HG03457 (cell line): Measurements from ENCODE around the gene PFKL.

ENCODE experiments used
- ATAC-seq: cut with Tn5 transposase; IDR thresholded peaks from one replicate; pipeline ENCODE4 v1.9.1; 2021; ENCODE audit warnings: moderate number of reproducible peaks; ENCODE audit not compliant: unreplicated experiment

The PFKL gene

DNA sequence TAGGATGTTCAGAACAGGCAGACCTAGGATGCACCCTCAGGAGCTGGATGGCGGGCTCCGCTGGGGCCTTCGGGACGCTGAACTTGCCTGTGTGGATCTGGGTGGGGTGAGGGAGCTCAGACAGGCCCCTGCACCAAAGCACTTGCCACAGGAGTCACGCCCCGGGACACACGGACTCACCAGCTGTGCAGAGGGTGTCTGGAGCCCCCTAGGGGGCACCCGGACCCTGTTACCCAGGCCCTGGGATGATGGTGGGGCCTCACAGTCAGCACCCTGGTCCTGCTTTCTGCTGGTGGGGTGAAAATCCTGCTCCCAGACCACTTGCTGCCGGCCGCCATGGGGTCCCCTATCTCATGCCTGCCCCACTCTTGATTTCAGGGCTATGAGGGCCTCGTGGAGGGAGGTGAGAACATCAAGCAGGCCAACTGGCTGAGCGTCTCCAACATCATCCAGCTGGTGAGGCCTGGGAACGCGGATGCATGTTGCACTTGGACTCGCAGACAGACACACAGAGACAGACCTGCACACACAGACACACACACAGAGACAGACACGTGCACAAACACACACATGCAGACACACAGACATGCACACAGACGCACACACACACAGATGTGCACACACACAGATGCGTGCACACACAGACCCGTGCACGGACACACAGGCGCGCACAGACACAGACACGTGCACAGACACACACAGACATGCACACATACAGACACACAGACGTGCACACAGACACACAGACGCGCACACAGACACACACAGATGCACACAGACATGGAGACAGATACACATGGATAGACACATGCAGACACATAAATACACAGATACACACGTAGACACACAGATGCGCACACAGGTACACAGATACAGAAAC lies 11.0 kb downstream of the PFKL start:
- no peak for ATAC-seq

DNA sequence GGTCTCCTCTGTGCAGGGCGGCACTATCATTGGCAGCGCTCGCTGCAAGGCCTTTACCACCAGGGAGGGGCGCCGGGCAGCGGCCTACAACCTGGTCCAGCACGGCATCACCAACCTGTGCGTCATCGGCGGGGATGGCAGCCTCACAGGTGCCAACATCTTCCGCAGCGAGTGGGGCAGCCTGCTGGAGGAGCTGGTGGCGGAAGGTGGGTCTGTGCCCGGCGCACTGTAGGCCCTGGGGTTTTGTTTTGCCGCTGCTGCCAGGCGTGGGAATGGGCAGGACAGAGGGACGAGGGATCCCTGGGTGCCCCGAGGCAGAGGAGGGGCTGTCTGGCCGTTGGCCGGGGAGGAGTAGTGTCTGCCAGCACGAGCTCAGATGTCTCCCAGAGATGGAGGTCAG lies 12.2 kb downstream of the PFKL start:
- ATAC-seq: no peak

DNA sequence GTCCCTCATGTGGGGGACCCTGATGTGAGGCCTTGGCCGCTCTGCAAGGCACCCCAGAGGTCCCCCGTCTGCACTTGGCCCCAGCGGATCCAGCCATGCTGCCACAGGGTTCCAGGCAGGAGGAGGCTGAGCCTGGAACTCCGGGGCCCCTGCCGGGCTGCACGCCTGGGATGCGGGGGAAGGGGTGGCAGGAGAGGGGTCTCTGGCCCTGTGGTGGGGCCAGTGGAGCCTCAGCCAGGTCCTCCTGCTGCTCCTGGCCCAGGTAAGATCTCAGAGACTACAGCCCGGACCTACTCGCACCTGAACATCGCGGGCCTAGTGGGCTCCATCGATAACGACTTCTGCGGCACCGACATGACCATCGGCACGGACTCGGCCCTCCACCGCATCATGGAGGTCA lies 12.9 kb downstream of the PFKL start:
- no peak for ATAC-seq

DNA sequence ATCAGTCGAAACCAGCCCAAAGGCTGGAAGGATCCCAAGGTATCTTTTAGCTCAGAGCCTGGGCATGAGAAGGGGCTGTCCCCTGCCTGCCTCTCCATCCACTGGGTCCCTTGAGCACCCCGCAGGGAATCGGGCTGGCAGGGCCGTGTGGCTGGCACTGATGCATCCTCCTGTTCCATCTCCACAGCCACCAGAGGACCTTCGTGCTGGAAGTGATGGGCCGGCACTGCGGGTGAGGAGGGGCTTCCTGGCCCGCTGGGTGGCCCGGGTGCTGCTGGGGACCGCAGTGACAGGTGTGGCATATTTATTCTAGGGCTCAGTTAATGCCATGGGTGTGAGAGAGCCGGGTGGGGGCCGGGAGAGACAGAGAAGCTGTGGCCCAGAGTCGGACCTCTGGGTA lies 13.6 kb downstream of the PFKL start:
- ATAC-seq: no peak

DNA sequence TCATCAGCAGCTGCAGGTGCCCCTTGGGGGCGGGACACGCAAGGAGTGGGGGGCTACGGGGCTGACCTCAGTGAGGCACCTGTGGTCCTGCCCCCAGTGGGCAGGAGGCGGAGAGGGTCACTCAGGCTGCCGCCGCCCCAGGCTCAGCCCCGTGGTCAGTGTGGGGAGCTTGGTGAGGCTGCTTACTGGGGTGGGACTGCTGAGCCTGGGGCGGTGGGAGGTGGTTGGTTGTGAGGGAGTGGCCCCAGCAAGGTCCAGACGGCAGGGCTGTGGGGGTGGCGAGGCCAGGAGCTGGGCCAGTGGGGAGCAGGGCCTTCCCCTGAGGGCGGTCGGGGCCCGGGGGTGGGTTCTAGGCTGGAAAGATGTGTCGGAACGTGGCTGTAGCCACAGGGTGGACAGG lies 14.3 kb downstream of the PFKL start:
- no peak for ATAC-seq

DNA sequence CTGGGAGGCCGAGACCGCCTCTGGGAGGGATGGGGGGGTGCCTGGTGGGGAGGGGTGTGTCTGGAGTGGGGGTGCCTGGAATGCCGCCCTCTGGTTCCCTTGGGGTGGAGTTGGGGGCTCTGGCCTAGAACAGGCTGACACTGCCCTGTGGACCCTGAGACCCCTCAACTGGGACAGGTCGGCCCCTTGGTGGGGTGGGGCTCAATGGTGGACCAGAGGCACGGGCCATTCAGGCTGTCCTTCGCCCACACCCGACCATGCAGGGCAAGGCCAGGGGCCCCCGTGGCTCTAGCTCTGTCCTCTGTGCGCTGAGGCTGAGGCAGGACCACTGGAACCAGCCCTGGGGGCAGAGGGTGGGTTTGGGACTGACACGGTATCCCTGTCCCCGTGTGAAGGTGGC lies 14.7 kb downstream of the PFKL start:
- ATAC-seq: no peak

DNA sequence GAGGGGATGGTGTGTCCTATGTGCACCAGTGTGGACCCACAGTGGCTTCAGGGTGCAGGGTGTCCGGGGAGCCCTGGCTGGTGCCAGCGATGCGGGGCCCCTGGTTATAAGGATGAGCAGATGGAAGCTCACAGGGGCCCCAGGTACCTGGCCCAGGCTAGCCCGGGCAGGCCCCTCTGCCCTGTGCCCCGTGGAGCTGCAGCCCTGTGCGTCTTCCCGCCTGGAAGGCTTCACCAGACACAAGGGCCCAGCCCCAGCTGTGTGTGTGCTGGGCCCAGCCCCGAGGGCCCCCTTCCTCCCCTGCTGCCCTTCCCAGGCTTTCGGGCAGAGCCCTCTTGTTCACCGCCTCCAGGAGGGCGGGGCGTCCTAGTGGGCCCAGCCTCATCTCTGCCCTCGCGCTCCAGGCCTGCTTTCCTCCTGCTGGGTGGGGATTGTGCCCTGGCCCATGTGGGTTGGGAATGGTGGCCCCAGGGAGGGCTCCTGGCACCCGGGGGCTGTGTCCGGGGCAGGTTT lies 15.9 kb downstream of the PFKL start:
- ATAC-seq: no peak

DNA sequence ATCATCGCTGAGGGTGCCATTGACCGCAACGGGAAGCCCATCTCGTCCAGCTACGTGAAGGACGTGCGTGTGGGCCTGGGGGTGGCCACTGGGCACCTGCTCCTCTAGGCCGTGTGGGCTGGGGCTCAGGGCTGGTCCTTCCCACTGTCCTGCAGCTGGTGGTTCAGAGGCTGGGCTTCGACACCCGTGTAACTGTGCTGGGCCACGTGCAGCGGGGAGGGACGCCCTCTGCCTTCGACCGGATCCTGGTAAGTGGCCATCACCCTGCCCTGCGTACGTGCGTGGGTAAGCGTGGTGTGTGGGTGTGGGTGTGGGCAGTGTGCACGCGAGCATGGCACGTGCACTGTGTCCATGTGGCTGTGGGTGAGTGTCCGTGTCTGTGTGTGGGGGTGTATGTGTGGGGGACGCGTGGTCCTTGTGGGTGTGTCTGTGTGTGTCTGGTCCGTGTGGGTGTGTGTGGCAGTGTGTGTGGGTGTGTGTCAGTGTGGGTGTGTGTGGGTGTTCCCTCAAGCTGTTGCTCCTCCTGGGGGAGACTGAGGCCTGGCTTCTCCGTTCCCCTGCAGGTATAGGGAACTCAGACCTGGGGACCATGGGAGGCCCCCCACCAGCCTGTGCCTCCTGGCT lies 16.5 kb downstream of the PFKL start:
- no peak for ATAC-seq

DNA sequence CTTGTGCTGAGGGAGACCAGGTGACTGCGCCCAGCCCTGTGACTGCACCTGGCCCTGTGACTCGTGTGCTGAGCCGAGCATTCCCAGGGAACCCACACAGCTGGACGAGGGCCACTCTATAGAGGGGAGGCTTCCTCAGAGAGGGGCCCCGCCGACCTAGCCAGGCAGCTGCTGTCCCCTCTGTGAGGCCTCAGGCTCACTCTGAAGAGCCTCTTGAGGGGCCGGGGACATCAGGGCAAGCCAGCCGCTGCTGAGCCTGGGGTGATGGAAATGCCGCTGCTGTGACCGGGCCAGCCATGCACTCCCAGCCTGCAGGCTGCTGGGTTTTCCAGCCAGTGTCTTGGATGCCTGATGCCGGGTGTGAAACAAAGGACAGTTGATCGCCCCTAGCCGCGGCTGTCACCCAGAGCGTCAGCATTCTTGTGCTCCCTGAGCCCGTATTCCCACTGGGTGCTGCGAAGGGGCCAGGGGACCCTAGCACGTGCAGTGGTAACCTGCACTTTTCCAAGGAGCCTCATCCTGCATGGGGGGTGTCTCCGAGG lies 17.5 kb downstream of the PFKL start:
- no peak for ATAC-seq

DNA sequence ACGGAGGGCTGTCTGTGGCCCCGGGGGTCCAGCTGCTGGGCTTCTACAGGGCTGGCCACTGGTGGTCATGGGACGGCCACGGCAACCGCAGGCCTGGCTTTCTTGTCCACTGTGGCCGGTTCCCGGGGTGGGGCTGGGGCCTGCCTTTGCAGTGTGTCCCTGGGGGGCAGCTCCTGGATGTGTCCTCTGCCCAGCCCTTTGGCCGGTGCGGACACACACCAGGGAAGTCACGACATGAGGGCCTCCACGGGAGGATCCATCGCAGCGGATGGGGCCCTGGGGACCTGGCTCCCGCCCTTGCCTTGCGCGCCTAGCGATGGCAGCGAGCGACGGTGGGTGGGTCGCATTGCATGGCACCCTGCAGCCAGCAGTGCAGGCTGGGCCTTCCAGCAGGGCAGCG lies 18.0 kb downstream of the PFKL start:
- ATAC-seq: no peak

DNA sequence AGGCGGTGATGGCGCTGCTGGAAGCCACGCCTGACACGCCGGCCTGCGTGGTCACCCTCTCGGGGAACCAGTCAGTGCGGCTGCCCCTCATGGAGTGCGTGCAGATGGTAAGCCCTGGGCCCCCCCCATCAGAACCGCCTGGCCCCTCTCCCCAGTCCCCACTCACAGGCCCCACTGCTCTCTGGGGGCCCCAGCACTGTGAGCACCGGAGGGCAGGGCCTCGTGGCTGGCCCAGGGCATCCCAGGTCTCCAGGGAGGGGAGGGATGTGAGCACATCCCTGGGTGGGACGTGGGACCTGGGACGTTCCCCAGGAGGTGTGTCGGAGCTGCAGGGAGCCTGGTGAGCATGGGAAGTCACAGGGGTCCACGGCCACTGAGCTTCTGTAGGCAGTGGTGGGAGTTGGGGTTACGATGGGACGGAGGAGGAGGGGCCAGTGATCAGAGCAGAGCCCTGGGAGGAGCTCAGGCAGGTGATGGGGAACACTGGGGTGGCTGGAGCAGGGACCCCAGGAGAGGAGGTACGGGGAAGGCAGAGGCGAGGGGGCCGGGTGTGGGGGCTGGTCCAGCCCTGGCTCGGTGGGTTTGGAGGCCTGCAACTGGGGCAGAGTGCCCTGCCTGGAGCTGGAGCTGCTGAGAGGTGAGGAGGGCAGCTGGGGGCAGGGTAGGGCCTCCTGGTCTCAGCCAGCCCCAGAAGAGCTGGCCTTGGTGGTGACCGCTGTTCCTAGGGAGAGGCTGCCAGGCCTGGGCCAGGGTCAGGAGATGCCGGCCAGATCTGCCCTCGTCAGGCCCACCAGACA lies 18.8 kb downstream of the PFKL start:
- ATAC-seq: no peak

DNA sequence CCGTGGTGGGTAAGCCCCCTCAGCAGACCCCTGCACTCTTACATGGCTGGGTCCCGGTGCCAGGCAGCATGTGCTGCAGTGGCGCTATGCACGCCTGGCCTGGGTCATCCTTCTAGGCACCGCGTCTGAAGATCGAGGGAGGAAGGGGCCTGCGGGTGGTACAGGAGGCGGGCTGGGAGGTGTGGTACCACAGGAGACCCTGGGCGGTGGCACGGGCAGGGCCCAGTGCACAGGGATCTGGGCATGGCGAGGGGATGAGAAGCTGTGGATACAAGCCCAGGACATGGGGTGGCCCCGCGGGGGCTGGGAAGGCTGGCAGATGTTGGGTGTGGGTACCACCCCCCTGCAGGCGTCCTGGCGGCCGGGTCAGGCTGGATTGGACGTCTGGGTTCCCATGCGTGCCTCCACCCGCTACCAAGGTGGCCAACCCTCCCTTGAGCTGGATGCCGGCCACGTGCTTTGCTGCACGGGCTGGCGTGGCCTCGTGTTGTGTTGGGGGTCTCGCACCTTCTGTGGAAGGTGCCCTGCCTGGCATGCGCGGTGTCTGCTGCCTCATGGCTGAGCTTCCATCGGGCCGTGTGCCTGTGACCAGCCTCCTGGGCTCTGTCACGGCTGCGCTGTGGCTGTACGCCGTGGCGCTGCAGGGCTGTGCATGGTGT lies 19.7 kb downstream of the PFKL start:
- no peak for ATAC-seq

DNA sequence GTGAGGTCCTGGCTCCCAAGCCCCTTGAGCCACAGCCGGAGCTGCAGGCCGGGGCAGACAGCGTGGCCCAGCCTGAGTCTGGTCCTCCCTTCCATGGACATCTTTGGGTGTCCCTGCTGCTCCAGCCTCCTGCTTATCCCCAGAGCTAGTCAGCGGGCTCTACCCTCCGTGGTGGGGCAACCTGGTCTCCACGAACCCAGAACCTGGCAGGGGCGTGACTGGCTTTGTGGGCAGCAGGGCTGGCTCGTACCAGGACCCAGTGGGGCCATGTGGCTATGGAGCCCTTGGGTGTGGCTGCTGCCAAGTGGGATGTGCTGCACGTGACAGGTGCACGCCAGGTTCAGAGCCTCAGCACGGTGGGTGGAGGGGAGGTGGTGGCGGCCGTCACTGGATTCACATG lies 21.0 kb downstream of the PFKL start:
- no peak for ATAC-seq

DNA sequence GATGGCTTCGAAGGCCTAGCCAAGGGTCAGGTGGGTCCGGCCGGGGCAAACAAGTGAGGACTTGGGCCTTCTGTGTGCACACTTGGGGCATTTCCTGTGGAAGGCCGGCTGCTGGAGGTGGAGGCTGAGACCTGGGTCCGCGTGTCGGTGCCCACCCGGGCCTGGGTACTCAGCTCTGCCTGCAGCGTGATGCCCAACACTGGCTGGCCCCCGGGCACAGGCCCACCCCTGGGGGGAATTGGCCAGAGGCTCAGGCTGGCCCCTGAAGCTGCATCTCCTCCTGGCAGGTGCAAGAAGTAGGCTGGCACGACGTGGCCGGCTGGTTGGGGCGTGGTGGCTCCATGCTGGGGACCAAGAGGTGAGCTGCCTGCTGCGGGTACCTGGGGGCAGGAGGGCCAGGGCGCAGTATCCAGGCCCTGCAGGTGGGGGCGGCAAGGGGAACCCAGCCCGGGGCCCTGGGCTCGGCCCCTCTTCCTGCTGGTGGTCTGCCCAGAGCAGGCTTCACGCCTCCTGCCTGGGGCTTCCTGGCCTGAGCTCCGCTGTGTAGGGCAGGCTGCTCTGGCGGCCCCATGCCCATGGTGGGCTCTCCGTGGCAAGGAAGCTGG lies 22.1 kb downstream of the PFKL start:
- ATAC-seq: no peak

DNA sequence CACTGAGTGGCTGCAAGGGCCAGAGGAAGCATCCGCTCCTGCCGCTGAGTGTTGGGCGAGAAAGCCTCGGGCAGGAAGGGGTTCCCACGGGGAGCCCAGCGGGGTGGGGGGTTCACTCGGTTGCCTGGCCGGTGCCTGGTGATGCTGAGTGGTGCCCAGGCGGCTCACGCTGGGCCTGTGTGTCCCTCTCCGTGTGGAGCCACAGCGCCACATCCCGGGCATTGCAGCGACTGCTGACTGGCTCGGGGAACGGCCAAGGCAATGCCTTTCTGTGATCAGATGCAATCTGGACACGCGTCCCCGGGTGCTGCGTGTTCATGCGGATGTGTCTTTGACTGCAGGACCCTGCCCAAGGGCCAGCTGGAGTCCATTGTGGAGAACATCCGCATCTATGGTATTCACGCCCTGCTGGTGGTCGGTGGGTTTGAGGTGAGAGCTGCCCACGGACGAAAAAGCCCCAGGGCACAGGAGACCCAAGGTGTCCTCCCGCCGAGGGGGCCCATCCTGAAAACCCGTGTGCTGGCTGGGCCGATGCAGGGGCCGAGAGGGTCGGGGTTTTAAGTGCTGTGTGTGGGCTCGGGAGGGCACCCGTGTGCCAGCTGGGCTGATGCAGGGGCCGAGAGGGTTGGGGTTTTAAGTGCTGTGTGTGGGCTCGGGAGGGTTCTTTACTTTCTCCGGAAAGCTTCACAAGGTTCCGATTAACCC lies 22.9 kb downstream of the PFKL start:
- no peak for ATAC-seq

DNA sequence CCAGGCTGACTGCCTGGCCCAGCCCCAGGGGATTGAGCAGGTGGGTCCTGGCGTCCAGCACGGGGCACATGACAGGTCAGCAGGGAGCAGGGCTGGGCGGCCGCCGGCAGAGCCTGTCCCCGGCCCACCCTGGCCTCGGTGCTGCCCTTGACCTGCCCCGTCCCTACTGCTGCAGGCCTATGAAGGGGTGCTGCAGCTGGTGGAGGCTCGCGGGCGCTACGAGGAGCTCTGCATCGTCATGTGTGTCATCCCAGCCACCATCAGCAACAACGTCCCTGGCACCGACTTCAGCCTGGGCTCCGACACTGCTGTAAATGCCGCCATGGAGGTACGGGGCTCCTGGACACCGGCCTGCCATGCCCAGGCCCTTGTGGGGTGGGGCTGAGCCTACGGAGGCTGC lies 23.7 kb downstream of the PFKL start:
- no peak for ATAC-seq

DNA sequence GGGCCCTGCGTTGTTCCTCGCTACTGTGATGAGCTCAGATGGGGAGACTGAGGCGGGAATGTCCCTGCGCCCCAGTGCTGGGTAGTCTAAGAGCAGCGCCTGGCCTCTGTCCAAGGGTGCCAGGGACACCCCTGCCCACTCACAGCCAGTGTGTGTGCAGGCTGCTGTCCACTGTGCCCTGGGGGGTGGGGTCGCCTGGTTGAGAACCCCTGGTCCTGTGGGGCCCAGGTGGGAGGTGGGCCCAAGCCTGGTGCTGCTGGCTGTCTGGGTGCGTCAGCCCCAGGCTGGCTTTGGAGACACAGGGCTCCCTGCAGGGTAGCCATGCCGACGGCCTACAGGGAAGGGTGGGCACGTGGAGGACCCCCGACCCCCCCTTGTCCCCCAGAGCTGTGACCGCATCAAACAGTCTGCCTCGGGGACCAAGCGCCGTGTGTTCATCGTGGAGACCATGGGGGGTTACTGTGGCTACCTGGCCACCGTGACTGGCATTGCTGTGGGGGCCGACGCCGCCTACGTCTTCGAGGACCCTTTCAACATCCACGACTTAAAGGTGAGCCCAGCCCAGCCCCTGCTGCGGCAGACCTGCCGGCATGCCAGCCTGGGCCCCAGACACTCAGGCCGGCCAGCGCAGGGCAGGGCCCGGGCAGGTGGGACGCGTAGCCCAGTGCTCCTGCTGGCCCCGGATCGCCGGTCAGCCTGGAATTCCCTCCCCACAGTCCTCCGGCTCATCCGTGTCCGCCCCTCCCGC lies 24.4 kb downstream of the PFKL start:
- ATAC-seq: no peak

DNA sequence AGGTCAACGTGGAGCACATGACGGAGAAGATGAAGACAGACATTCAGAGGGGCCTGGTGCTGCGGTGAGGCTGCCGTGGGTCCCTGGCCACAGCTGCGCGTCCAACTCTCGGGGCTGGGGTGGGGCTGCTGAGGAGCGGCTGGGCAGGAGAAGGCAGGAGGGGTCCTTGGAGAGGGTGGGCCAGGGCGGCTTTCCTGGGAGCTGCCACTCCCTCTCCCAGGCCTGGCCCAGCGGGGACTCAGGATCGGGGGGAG lies 24.9 kb downstream of the PFKL start:
- no peak for ATAC-seq
